Breast epithelium (tissue), 4 donors: ENCODE measurements around the gene SCN1A. TPM values are rescaled to one million over a fixed set of nuclear protein-coding genes. Genes with fewer than 3 reads are reported as not detected.

Source experiments
- DNase-seq, 2 donors: peaks; one replicate each; pipeline ENCODE4 v3.0.0-alpha.2; 2019; ENCODE audit warnings: low spot score in 2 of 2
- H3K27ac ChIP-seq, 2 donors: fragments of 200-600 bp; sonication (generic) in 1 of 2; one replicate each; pipeline ENCODE4 v1.5.1; 2016 to 2019; ENCODE audit warnings: mild to moderate bottlenecking in 1 of 2
- H3K27me3 ChIP-seq, 2 donors: fragments of 200-600 bp; sonication (generic) in 1 of 2; one replicate each; pipeline versions ENCODE4 v1.5.1 to v1.6.0; 2017 to 2019; ENCODE audit warnings: control low read depth in 1 of 2, mild to moderate bottlenecking in 1 of 2
- H3K36me3 ChIP-seq: fragments of 200-600 bp; one replicate; pipeline ENCODE4 v1.5.1; 2019
- H3K4me1 ChIP-seq, 2 donors: fragments of 200-600 bp; sonication (generic); one replicate each; pipeline ENCODE4 v1.5.1; 2016 to 2019; ENCODE audit warnings: control low read depth in 1 of 2
- H3K4me3 ChIP-seq, 3 donors: fragments of 200-600 bp; sonication (generic); 1 replicate in 2 of 3; 2 replicates in 1 of 3; pipeline ENCODE4 v1.5.1; 2016 to 2019; ENCODE audit warnings: mild to moderate bottlenecking in 3 of 3, moderate library complexity in 2 of 3
- H3K9me3 ChIP-seq, 2 donors: fragments of 200-600 bp; sonication (generic) in 1 of 2; one replicate each; pipeline ENCODE4 v1.5.1; 2016 to 2019; ENCODE audit warnings: control low read depth in 1 of 2
- CTCF ChIP-seq, 3 donors: fragments of 450-650 bp; IDR thresholded peaks; one replicate each; pipeline ENCODE4 v1.5.1; 2016 to 2017; ENCODE audit warnings: antibody characterized with exemption in 3 of 3, mild to moderate bottlenecking in 3 of 3, moderate library complexity in 3 of 3
- POLR2A ChIP-seq: fragments of 450-650 bp; IDR thresholded peaks from one replicate; pipeline ENCODE4 v1.6.1; 2016; ENCODE audit warnings: antibody characterized with exemption, mild to moderate bottlenecking, moderate library complexity
- POLR2AphosphoS5 ChIP-seq, 3 donors: sonication (generic); formaldehyde crosslinking; IDR thresholded peaks; one replicate each; pipeline ENCODE4 v1.6.1; 2017; ENCODE audit warnings: antibody characterized with exemption in 3 of 3
- intact Hi-C: fragments of 100-400 bp; cut with DNase I; formaldehyde crosslinking; loops from one replicate; pipeline ENCODE4 v1.15.1; 2023; ENCODE audit warnings: low total_unique reads
- total RNA-seq, 3 donors: library from RNA; depleted of rRNA; stranded (reverse); fragments of >200 nt; gene quantifications; one replicate each; pipeline ENCODE4 v1.1.0, GENCODE V29; 2016

SCN1A gene
- total RNA-seq, 3 donors from 2014 or later = not detected

DNA sequence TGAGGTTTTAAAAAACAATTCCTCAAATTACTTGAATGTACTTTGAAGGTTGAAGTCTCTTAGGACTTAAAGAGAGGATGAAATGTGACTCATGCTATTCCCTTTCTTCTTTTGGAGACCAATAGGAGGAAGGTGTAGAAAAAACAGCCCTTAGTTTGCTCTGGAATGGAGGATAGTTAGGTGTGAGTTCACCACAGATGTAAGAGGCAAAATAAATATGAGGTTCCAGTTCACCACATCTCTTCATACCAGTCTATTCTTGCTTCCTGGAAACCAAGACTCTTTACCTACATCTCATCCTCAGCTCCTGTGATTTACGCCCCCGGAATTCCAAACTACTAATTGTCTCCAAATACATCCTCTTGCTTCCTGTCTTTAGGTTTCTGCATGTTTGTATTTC, 96.8 kb downstream of the SCN1A start:
- intact Hi-C loops = no loop called here
- no peaks in the 10 kb centered on the region for H3K36me3 ChIP-seq
- no peaks in the 10 kb centered on the region for H3K27me3 ChIP-seq
- TF ChIP-seq POLR2AphosphoS5 (IDR thresholded peaks at IDR 0.05) (no peak), CTCF (IDR thresholded peaks at IDR 0.05) (no peak), POLR2A (no peak)
- DNase-seq = no peak
- H3K4me3 ChIP-seq = no peak overlapping the region
- H3K27ac ChIP-seq = no peak overlapping the region
- no peaks in the 10 kb centered on the region for H3K4me1 ChIP-seq
- no peaks in the 10 kb centered on the region for H3K9me3 ChIP-seq

DNA sequence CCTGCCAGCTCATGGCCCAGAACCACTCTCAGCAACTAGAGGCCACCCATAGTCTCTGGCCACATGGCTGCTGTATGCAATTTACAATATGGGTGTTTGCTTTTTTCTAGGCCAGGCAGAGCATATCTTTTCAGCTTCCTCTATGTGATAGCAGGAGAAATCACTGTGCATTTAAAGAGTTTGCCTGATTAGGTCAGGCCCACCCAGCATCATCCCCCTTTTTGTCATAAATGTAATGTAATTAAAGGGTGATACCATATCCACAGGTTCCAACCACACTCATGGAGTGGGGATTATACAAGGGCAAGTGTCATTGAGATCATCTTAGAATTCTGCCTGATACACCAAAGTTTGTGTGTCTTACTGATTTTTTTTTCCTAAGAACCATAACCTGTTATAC, 102.5 kb downstream of the SCN1A start:
- no peak for TF ChIP-seq POLR2A
- no peak for TF ChIP-seq CTCF (IDR thresholded peaks at IDR 0.05)
- no peak for TF ChIP-seq POLR2AphosphoS5 (IDR thresholded peaks at IDR 0.05)
- H3K27ac ChIP-seq = no peak overlapping the region
- intact Hi-C loops = no loop called here
- H3K4me3 ChIP-seq = no peak overlapping the region
- H3K4me1 ChIP-seq = no peaks in the 10 kb centered on the region
- DNase-seq = no peak
- H3K27me3 ChIP-seq = no peaks in the 10 kb centered on the region
- no peaks in the 10 kb centered on the region for H3K36me3 ChIP-seq
- no peaks in the 10 kb centered on the region for H3K9me3 ChIP-seq

GRCh38 chr2:166017208-166017607, 110.6 kb downstream of the SCN1A start:
- intact Hi-C loops = no loop called here

GRCh38 chr2:166013878-166014277, 113.9 kb downstream of the SCN1A start:
- Histone ChIP-seq H3K4me1 (no peaks in the 10 kb centered on the region), H3K4me3 (no peak overlapping the region), H3K27ac (no peak overlapping the region), H3K36me3 (no peaks in the 10 kb centered on the region), H3K27me3 (no peaks in the 10 kb centered on the region), H3K9me3 (no peaks in the 10 kb centered on the region)
- intact Hi-C loops = no loop called here
- no peak for DNase-seq
- TF ChIP-seq POLR2AphosphoS5 (IDR thresholded peaks at IDR 0.05) (no peak), POLR2A (no peak), CTCF (IDR thresholded peaks at IDR 0.05) (no peak)

More at GRCh38 chr2:166017208-166017607, 110.6 kb downstream of the SCN1A start:
- H3K27ac ChIP-seq = no peak overlapping the region
- H3K36me3 ChIP-seq = no peaks in the 10 kb centered on the region
- no peaks in the 10 kb centered on the region for H3K27me3 ChIP-seq
- H3K4me1 ChIP-seq = no peaks in the 10 kb centered on the region
- TF ChIP-seq POLR2A (no peak), POLR2AphosphoS5 (IDR thresholded peaks at IDR 0.05) (no peak), CTCF (IDR thresholded peaks at IDR 0.05) (no peak)
- no peak for DNase-seq
- no peaks in the 10 kb centered on the region for H3K9me3 ChIP-seq
- no peak overlapping the region for H3K4me3 ChIP-seq

- H3K27ac ChIP-seq = no peak overlapping the region
- H3K4me3 ChIP-seq = no peak overlapping the region
- TF ChIP-seq POLR2AphosphoS5 (IDR thresholded peaks at IDR 0.05) (no peak), POLR2A (no peak), CTCF (IDR thresholded peaks at IDR 0.05) (no peak)
- H3K27me3 ChIP-seq = no peaks in the 10 kb centered on the region
- no peaks in the 10 kb centered on the region for H3K9me3 ChIP-seq
- DNase-seq = no peak
- H3K4me1 ChIP-seq = no peaks in the 10 kb centered on the region
- intact Hi-C loops = no loop called here
- H3K36me3 ChIP-seq = no peaks in the 10 kb centered on the region
Measured at GRCh38 chr2:166011660-166012059, 116.2 kb downstream of the SCN1A start.
